SU-DHL-6 (cell line): ENCODE results near the gene HSP90B1.

Experiments
- H2AFZ ChIP-seq: fragments of 200-600 bp; sonication (generic); 2 replicates; pipeline ENCODE4 v1.6.1; 2014; ENCODE audit warnings: low read depth, mild to moderate bottlenecking, moderate library complexity, mixed read lengths, antibody characterized with exemption, low read length; ENCODE audit not compliant: severe bottlenecking
- H3F3A ChIP-seq: fragments of 200-600 bp; shearing (Covaris generic); 2 replicates; pipeline ENCODE4 v1.6.0; 2016; ENCODE audit warnings: antibody characterized with exemption, mild to moderate bottlenecking; ENCODE audit not compliant: insufficient read depth
- H3K27ac ChIP-seq: fragments of 200-600 bp; sonication (generic); 2 replicates; pipeline ENCODE4 v1.5.1; 2016; ENCODE audit warnings: low read depth, mild to moderate bottlenecking, low read length, moderate library complexity, mixed read lengths
- H3K27me3 ChIP-seq: fragments of 200-600 bp; sonication (generic), shearing (Covaris generic); 2 replicates; pipeline ENCODE4 v1.6.0; 2014; ENCODE audit warnings: mild to moderate bottlenecking, low read length
- H3K36me3 ChIP-seq: fragments of 200-600 bp; sonication (generic); 2 replicates; pipeline ENCODE4 v1.6.1; 2014; ENCODE audit warnings: mild to moderate bottlenecking, low read length, mixed read lengths
- H3K4me2 ChIP-seq: fragments of 300-600, 200-600 bp; shearing (Covaris generic), sonication (generic); 2 replicates; pipeline ENCODE4 v1.6.0; 2014; ENCODE audit warnings: low read length, low read depth, mild to moderate bottlenecking; ENCODE audit not compliant: poor library complexity, severe bottlenecking
- H3K4me3 ChIP-seq: fragments of 200-600 bp; sonication (generic); 2 replicates; pipeline ENCODE4 v1.5.1; 2014; ENCODE audit warnings: antibody characterized with exemption, low read length, mild to moderate bottlenecking, mixed read lengths; ENCODE audit not compliant: insufficient read depth, poor library complexity, severe bottlenecking
- H3K79me2 ChIP-seq: fragments of 200-600 bp; sonication (generic); 2 replicates; pipeline ENCODE4 v1.6.1; 2014; ENCODE audit warnings: mild to moderate bottlenecking, low read length, moderate library complexity; ENCODE audit not compliant: insufficient read depth
- H3K9ac ChIP-seq: fragments of 200-600 bp; sonication (generic); 2 replicates; pipeline ENCODE4 v1.7.0; 2014; ENCODE audit warnings: mild to moderate bottlenecking, low read length
- H3K9me2 ChIP-seq: fragments of 200-600 bp; sonication (generic); replicated peaks from 2 replicates; pipeline ENCODE4 v1.6.1; 2014; ENCODE audit warnings: low read length; ENCODE audit not compliant: insufficient read depth
- H3K9me3 ChIP-seq: fragments of 200-600 bp; sonication (generic); 2 replicates; pipeline ENCODE4 v1.6.1; 2014; ENCODE audit warnings: low read length, mixed read lengths; ENCODE audit not compliant: insufficient read depth
- H4K20me1 ChIP-seq: fragments of 200-600 bp; sonication (generic); 2 replicates; pipeline ENCODE4 v1.6.1; 2014; ENCODE audit warnings: low read depth, mild to moderate bottlenecking, antibody characterized with exemption, low read length, moderate library complexity, mixed read lengths
- CTCF ChIP-seq: fragments of 200-600 bp; sonication (generic); IDR thresholded peaks from one replicate; pipeline ENCODE4 v1.5.1; 2017; ENCODE audit warnings: antibody characterized with exemption, mild to moderate bottlenecking, low read length, moderate library complexity; ENCODE audit not compliant: insufficient read depth, poor library complexity, severe bottlenecking
- EZH2phosphoT487 ChIP-seq: fragments of 200-600 bp; sonication (generic), shearing (Covaris generic); conservative IDR thresholded peaks from 2 replicates; pipeline ENCODE4 v1.6.1; 2018; ENCODE audit warnings: mild to moderate bottlenecking, antibody characterized with exemption, low read length, moderate library complexity, mixed read lengths

The HSP90B1 gene

GRCh38 chr12:103908877-103909276 lies 21.3 kb upstream of the HSP90B1 start:
- Histone ChIP-seq H3K36me3 (no peaks in the 10 kb centered on the region), H3K27ac (no peak overlapping the region), H3K9me2 (no peaks in the 10 kb centered on the region), H3K4me3 (no peak overlapping the region), H2AFZ (no peak overlapping the region), H3K27me3 (no peaks in the 10 kb centered on the region), H3K9me3 (no peaks in the 10 kb centered on the region), H3K9ac (no peak overlapping the region), H4K20me1 (no peaks in the 10 kb centered on the region), H3F3A (no peaks in the 10 kb centered on the region), H3K79me2 (no peaks in the 10 kb centered on the region), H3K4me2 (no peak overlapping the region)
- TF ChIP-seq CTCF (no peak), EZH2phosphoT487 (no peak)

GRCh38 chr12:103909811-103910210 lies 20.4 kb upstream of the HSP90B1 start:
- no peaks in the 10 kb centered on the region for H3K9me2 ChIP-seq
- H3K4me2 ChIP-seq: no peak overlapping the region

GRCh38 chr12:103912069-103912468 lies 18.1 kb upstream of the HSP90B1 start:
- H3F3A ChIP-seq: no peaks in the 10 kb centered on the region
- H3K4me3 ChIP-seq: no peak overlapping the region
- H3K9ac ChIP-seq: no peak overlapping the region
- no peaks in the 10 kb centered on the region for H3K9me3 ChIP-seq
- no peaks in the 10 kb centered on the region for H3K79me2 ChIP-seq
- H3K4me2 ChIP-seq: no peak overlapping the region
- H4K20me1 ChIP-seq: no peaks in the 10 kb centered on the region
- H2AFZ ChIP-seq: no peak overlapping the region
- H3K9me2 ChIP-seq: no peaks in the 10 kb centered on the region
- TF ChIP-seq CTCF (no peak), EZH2phosphoT487 (no peak)
- no peaks in the 10 kb centered on the region for H3K36me3 ChIP-seq
- H3K27me3 ChIP-seq: no peaks in the 10 kb centered on the region
- H3K27ac ChIP-seq: no peak overlapping the region

More at GRCh38 chr12:103909811-103910210, 20.4 kb upstream of the HSP90B1 start:
- Histone ChIP-seq H3F3A (no peaks in the 10 kb centered on the region), H3K9ac (no peak overlapping the region), H3K4me3 (no peak overlapping the region), H3K36me3 (no peaks in the 10 kb centered on the region), H3K27me3 (no peaks in the 10 kb centered on the region), H3K79me2 (no peaks in the 10 kb centered on the region), H3K9me3 (no peaks in the 10 kb centered on the region), H3K27ac (no peak overlapping the region), H2AFZ (no peak overlapping the region), H4K20me1 (no peaks in the 10 kb centered on the region)
- TF ChIP-seq CTCF: no peak
- TF ChIP-seq EZH2phosphoT487: no peak

- Histone ChIP-seq H2AFZ (no peak overlapping the region), H3K9ac (no peak overlapping the region), H3K4me3 (no peak overlapping the region), H3K27me3 (no peaks in the 10 kb centered on the region), H3K27ac (no peak overlapping the region), H3K9me2 (no peaks in the 10 kb centered on the region), H3K4me2 (no peak overlapping the region), H3K9me3 (no peaks in the 10 kb centered on the region), H3F3A (no peaks in the 10 kb centered on the region), H4K20me1 (no peaks in the 10 kb centered on the region), H3K79me2 (no peaks in the 10 kb centered on the region), H3K36me3 (no peaks in the 10 kb centered on the region)
- TF ChIP-seq EZH2phosphoT487 (no peak), CTCF (no peak)
Measured at GRCh38 chr12:103913100-103913499, 17.1 kb upstream of the HSP90B1 start.
